MM.1S (cell line): ENCODE measurements around the gene DMKN.

Experiments
- DNase-seq: peaks from one replicate; pipeline ENCODE4 v3.0.0-alpha.2; 2015
- H2AFZ ChIP-seq: fragments of 300-600 bp; sonication (generic); 2 replicates; pipeline ENCODE4 v1.6.0; 2016; ENCODE audit warnings: antibody characterized with exemption, low read length
- H3F3A ChIP-seq: fragments of 300-600 bp; sonication (generic); 2 replicates; pipeline ENCODE4 v1.6.1; 2016; ENCODE audit warnings: mild to moderate bottlenecking, antibody characterized with exemption, low read length, moderate library complexity, mixed read lengths; ENCODE audit not compliant: insufficient read depth
- H3K27ac ChIP-seq: fragments of 300-600 bp; sonication (generic); 2 replicates; pipeline ENCODE4 v1.5.1; 2016; ENCODE audit warnings: mild to moderate bottlenecking, low read length
- H3K27me3 ChIP-seq: fragments of 300-600 bp; sonication (generic); replicated peaks from 2 replicates; pipeline ENCODE4 v1.6.0; 2016; ENCODE audit warnings: low read length; ENCODE audit not compliant: insufficient read depth
- H3K36me3 ChIP-seq: fragments of 300-600 bp; sonication (generic); replicated peaks from 2 replicates; pipeline ENCODE4 v1.6.1; 2016; ENCODE audit warnings: mild to moderate bottlenecking, low read length, mixed read lengths; ENCODE audit not compliant: insufficient read depth
- H3K4me1 ChIP-seq: fragments of 300-600 bp; sonication (generic); 2 replicates; pipeline ENCODE4 v1.6.1; 2016; ENCODE audit warnings: low read length, mixed read lengths
- H3K4me2 ChIP-seq: fragments of 300-600 bp; sonication (generic); 2 replicates; pipeline ENCODE4 v1.6.0; 2016; ENCODE audit warnings: low read depth, low read length
- H3K4me3 ChIP-seq: fragments of 300-600 bp; sonication (generic); 2 replicates; pipeline ENCODE4 v1.5.1; 2016; ENCODE audit warnings: low read length, mixed read lengths
- H3K79me2 ChIP-seq: fragments of 300-600 bp; sonication (generic); 2 replicates; pipeline ENCODE4 v1.6.1; 2016; ENCODE audit warnings: mixed run types, low read length, mixed read lengths
- H3K9ac ChIP-seq: fragments of 300-600 bp; sonication (generic); 2 replicates; pipeline ENCODE4 v1.6.1; 2016; ENCODE audit warnings: low read length, mixed read lengths
- H3K9me2 ChIP-seq: fragments of 300-600 bp; sonication (generic); replicated peaks from 2 replicates; pipeline ENCODE4 v1.6.1; 2016; ENCODE audit warnings: mild to moderate bottlenecking, low read length, mixed read lengths; ENCODE audit not compliant: insufficient read depth
- H3K9me3 ChIP-seq: fragments of 300-600 bp; sonication (generic); replicated peaks from 2 replicates; pipeline ENCODE4 v1.6.1; 2016; ENCODE audit warnings: mild to moderate bottlenecking, low read length, mixed read lengths; ENCODE audit not compliant: insufficient read depth
- H4K20me1 ChIP-seq: fragments of 300-600 bp; sonication (generic); 2 replicates; pipeline ENCODE4 v1.6.1; 2016; ENCODE audit warnings: mild to moderate bottlenecking, low read length, moderate library complexity, mixed read lengths; ENCODE audit not compliant: insufficient read depth
- EZH2 ChIP-seq: fragments of 300-600 bp; sonication (generic); optimal IDR thresholded peaks from 2 replicates; pipeline ENCODE3; 2017; ENCODE audit warnings: low read depth, mild to moderate bottlenecking, antibody characterized with exemption, low read length, mixed read lengths
- EZH2phosphoT487 ChIP-seq: fragments of 300-600 bp; sonication (generic); IDR thresholded peaks from 2 replicates; pipeline ENCODE4 v1.6.1; 2018; ENCODE audit warnings: antibody characterized with exemption, low read length
- TF ChIP-seq, protein P1 (sequence below): fragments of 300-600 bp; sonication (generic); IDR thresholded peaks from 2 replicates; pipeline ENCODE4 v1.5.1; 2016; ENCODE audit warnings: antibody characterized with exemption, low read length, mixed read lengths

Gene DMKN

DNA sequence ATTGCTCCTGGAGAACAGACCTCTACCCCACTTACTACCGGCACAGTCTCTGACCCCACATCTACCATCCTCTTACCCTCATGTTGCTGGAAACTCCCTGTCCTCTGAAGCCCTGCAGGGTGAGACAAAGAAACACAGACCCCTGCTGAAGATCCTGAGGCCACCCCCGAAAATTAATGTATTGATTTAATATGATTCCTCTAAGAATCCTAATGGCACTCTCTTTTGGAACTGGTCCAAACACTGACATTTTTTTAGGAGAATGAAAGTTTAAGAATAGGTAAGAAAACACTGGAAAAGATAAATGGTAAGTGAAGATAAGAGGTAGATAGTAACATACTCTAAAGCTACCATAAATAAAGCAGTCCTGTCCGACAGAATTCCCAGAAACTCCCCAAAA, 5.3 kb downstream of the DMKN start:
- H2AFZ ChIP-seq = no peak overlapping the region
- no peak for DNase-seq
- no peaks in the 10 kb centered on the region for H3K9me3 ChIP-seq
- peaks cover 97% of the 10 kb centered on the region for H3K27me3 ChIP-seq
- peak; percentile 72 for TF ChIP-seq EZH2
- TF ChIP-seq, protein P1, sequence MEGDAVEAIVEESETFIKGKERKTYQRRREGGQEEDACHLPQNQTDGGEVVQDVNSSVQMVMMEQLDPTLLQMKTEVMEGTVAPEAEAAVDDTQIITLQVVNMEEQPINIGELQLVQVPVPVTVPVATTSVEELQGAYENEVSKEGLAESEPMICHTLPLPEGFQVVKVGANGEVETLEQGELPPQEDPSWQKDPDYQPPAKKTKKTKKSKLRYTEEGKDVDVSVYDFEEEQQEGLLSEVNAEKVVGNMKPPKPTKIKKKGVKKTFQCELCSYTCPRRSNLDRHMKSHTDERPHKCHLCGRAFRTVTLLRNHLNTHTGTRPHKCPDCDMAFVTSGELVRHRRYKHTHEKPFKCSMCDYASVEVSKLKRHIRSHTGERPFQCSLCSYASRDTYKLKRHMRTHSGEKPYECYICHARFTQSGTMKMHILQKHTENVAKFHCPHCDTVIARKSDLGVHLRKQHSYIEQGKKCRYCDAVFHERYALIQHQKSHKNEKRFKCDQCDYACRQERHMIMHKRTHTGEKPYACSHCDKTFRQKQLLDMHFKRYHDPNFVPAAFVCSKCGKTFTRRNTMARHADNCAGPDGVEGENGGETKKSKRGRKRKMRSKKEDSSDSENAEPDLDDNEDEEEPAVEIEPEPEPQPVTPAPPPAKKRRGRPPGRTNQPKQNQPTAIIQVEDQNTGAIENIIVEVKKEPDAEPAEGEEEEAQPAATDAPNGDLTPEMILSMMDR = no peak
- H3K4me3 ChIP-seq = no peak overlapping the region
- no peak overlapping the region for H3K4me2 ChIP-seq
- no peaks in the 10 kb centered on the region for H3K9me2 ChIP-seq
- no peak overlapping the region for H3K27ac ChIP-seq
- H3F3A ChIP-seq = no peaks in the 10 kb centered on the region
- H3K79me2 ChIP-seq = no peaks in the 10 kb centered on the region
- peaks cover 7% of the 10 kb centered on the region for H3K4me1 ChIP-seq
- no peaks in the 10 kb centered on the region for H4K20me1 ChIP-seq
- H3K36me3 ChIP-seq = no peaks in the 10 kb centered on the region
- H3K9ac ChIP-seq = no peak overlapping the region

DNA sequence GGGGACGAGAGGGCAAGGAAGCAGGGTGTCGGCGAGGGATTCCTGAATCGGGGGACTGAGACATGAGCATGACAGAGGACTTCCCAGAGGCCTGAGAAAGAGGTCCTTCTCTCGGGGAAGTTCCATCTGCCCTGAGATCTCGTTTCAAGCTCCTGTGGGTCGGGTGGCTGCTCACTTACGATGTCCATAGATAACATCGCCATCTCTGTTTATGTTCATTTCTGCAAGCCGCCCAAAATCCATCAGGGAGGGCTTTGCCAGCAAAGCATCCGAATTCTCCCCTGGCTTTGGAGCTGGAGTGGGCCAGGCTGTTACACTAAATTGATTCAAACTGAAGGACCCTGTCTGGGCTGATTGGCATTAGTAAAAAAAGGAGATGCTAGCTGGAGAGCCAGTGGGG, 5.9 kb downstream of the DMKN start:
- H3K27ac ChIP-seq = no peak overlapping the region
- H3F3A ChIP-seq = no peaks in the 10 kb centered on the region
- no peaks in the 10 kb centered on the region for H3K9me3 ChIP-seq
- no peaks in the 10 kb centered on the region for H4K20me1 ChIP-seq
- no peak overlapping the region for H2AFZ ChIP-seq
- H3K4me3 ChIP-seq = no peak overlapping the region
- H3K79me2 ChIP-seq = no peaks in the 10 kb centered on the region
- peak overlapping the region; percentile 35 for H3K4me2 ChIP-seq
- no peak for DNase-seq
- peaks cover 7% of the 10 kb centered on the region for H3K4me1 ChIP-seq
- no peaks in the 10 kb centered on the region for H3K36me3 ChIP-seq
- peaks cover 97% of the 10 kb centered on the region for H3K27me3 ChIP-seq
- H3K9me2 ChIP-seq = no peaks in the 10 kb centered on the region
- no peak overlapping the region for H3K9ac ChIP-seq
- TF ChIP-seq EZH2phosphoT487 (no peak), EZH2 (no peak)
- TF ChIP-seq, protein P1 = no peak

- no peak for DNase-seq
- Histone ChIP-seq H3K4me2 (no peak overlapping the region), H2AFZ (no peak overlapping the region), H3K9me2 (no peaks in the 10 kb centered on the region), H3F3A (no peaks in the 10 kb centered on the region), H4K20me1 (no peaks in the 10 kb centered on the region), H3K27ac (no peak overlapping the region), H3K4me3 (no peak overlapping the region), H3K27me3 (peaks cover 98% of the 10 kb centered on the region), H3K79me2 (no peaks in the 10 kb centered on the region), H3K9ac (no peak overlapping the region), H3K4me1 (peaks cover 7% of the 10 kb centered on the region), H3K9me3 (no peaks in the 10 kb centered on the region), H3K36me3 (no peaks in the 10 kb centered on the region)
- TF ChIP-seq, protein P1 = no peak
- TF ChIP-seq EZH2 (no peak), EZH2phosphoT487 (no peak)
Observed at GRCh38 chr19:35506011-35506410, 7.4 kb downstream of the DMKN start.

DNA sequence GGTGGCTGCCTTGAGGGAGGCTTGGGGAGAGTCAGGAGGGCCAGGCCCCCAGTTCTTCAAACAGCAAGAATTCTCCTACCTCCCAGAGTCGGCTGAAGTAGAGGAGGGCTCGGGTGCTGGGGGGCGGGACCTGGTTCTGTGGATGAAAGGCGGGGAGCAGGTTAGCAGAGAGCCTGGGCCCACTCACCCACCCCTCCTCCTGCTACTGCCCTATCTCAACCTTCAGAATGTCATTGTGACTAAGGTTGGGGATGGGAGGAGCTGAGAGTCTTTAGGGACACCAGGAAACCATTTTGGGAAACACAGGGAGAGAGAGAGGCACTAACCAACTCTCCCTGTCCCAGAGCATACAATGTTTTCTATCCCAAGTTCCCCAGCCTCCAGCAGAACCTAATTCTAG, 10.7 kb downstream of the DMKN start:
- Histone ChIP-seq H3F3A (no peaks in the 10 kb centered on the region), H3K4me2 (no peak overlapping the region), H3K9me3 (no peaks in the 10 kb centered on the region), H3K9me2 (no peaks in the 10 kb centered on the region), H3K9ac (no peak overlapping the region), H3K27me3 (peaks cover 98% of the 10 kb centered on the region), H3K27ac (no peak overlapping the region), H3K79me2 (no peaks in the 10 kb centered on the region), H3K4me1 (peaks cover 7% of the 10 kb centered on the region), H3K36me3 (no peaks in the 10 kb centered on the region), H4K20me1 (no peaks in the 10 kb centered on the region), H3K4me3 (no peak overlapping the region), H2AFZ (no peak overlapping the region)
- DNase-seq = no peak
- TF ChIP-seq, protein P1 = no peak
- TF ChIP-seq EZH2 (no peak), EZH2phosphoT487 (no peak)
